ENCODE results near the gene TECPR2. TPM values are rescaled to one million over a fixed set of nuclear protein-coding genes. Genes with fewer than 3 reads are reported as not detected.

Gene TECPR2
- total and polyA plus RNA-seq, 10 of the 15 experiments (the other 5 are each of a cell fraction or from before 2014, with no cell fraction given), result 0.15 to 10.0 (median 3.0) TPM

DNA sequence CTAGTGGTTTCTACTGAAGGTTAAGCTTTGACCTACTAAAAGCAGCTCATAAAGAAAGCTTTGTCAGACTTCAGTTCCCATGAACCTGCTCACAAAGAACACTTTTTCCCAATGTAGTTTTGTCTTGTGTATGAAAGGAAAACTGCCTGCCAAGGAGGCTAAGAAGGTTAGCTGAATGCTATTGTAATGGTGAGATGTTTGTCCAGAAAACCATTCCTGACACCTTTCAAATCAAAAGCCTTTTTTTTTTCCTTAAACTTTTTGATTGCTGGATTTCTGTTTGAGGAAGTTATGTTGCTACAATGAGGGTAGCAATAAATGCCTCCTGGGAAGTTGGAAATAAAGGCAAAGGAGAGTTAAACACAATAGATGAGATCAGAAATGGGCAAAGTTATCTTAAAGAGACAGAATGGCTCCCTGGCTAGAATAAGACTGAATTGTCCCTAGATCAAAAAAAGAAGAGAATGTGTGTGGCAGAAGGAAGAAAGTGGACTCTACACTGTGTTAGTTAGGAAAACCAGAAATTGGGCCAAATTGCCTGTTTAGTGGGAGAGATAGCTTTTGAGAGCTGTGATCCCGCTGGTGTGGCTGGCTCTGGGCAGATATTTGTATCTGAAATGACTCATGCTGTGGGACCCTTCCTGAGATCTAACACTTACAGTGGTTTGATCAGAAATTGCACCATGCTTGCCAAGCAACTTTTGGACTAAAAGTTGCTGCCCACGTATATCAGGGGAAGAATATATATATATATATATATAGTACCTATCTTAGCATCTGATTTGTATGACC lies 27.5 kb downstream of the TECPR2 start (continued):
- TF ChIP-seq, protein P1, sequence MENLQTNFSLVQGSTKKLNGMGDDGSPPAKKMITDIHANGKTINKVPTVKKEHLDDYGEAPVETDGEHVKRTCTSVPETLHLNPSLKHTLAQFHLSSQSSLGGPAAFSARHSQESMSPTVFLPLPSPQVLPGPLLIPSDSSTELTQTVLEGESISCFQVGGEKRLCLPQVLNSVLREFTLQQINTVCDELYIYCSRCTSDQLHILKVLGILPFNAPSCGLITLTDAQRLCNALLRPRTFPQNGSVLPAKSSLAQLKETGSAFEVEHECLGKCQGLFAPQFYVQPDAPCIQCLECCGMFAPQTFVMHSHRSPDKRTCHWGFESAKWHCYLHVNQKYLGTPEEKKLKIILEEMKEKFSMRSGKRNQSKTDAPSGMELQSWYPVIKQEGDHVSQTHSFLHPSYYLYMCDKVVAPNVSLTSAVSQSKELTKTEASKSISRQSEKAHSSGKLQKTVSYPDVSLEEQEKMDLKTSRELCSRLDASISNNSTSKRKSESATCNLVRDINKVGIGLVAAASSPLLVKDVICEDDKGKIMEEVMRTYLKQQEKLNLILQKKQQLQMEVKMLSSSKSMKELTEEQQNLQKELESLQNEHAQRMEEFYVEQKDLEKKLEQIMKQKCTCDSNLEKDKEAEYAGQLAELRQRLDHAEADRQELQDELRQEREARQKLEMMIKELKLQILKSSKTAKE (IDR thresholded peaks at IDR 0.05; ENCODE audit: low read depth, poor library complexity, severe bottlenecking), result no peak
- TF ChIP-seq ZBTB11 (CRISPR knock-in tag; IDR thresholded peaks at IDR 0.05) (no peak), IKZF1 (conservative IDR thresholded peaks at IDR 0.05) (no peak), PML (IDR thresholded peaks at IDR 0.05; ENCODE audit: low read length) (no peak), HDGF (IDR thresholded peaks at IDR 0.05) (no peak), FOXK2 (IDR thresholded peaks at IDR 0.05) (no peak), CEBPB (IDR thresholded peaks at IDR 0.05; ENCODE audit: borderline replicate concordance in 1 of 2, low read depth in 2 of 2, low read length in 2 of 2) (no peak), ZNF592 (IDR thresholded peaks at IDR 0.05) (no peak), SIX5 (IDR thresholded peaks at IDR 0.05; ENCODE audit: low read depth, low read length, severe bottlenecking) (no peak)
- TF ChIP-seq, protein P2, sequence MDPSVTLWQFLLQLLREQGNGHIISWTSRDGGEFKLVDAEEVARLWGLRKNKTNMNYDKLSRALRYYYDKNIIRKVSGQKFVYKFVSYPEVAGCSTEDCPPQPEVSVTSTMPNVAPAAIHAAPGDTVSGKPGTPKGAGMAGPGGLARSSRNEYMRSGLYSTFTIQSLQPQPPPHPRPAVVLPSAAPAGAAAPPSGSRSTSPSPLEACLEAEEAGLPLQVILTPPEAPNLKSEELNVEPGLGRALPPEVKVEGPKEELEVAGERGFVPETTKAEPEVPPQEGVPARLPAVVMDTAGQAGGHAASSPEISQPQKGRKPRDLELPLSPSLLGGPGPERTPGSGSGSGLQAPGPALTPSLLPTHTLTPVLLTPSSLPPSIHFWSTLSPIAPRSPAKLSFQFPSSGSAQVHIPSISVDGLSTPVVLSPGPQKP (IDR thresholded peaks at IDR 0.05; ENCODE audit: low read depth, low read length), result no peak
- TF ChIP-seq, protein P3, sequence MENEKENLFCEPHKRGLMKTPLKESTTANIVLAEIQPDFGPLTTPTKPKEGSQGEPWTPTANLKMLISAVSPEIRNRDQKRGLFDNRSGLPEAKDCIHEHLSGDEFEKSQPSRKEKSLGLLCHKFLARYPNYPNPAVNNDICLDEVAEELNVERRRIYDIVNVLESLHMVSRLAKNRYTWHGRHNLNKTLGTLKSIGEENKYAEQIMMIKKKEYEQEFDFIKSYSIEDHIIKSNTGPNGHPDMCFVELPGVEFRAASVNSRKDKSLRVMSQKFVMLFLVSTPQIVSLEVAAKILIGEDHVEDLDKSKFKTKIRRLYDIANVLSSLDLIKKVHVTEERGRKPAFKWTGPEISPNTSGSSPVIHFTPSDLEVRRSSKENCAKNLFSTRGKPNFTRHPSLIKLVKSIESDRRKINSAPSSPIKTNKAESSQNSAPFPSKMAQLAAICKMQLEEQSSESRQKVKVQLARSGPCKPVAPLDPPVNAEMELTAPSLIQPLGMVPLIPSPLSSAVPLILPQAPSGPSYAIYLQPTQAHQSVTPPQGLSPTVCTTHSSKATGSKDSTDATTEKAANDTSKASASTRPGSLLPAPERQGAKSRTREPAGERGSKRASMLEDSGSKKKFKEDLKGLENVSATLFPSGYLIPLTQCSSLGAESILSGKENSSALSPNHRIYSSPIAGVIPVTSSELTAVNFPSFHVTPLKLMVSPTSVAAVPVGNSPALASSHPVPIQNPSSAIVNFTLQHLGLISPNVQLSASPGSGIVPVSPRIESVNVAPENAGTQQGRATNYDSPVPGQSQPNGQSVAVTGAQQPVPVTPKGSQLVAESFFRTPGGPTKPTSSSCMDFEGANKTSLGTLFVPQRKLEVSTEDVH (IDR thresholded peaks at IDR 0.05; ENCODE audit: low read depth, partially characterized antibody), result no peak

All from GM12878 (cell line).